Gastrocnemius medialis (tissue), 4 donors: ENCODE results near the gene TEX2.

Experiments used
- POLR2A ChIP-seq, 2 donors: fragments of 450-650 bp; IDR thresholded peaks; one replicate each; pipeline ENCODE4 v1.6.1; 2017; ENCODE audit warnings: antibody characterized with exemption in 2 of 2, mild to moderate bottlenecking in 2 of 2, moderate library complexity in 2 of 2
- TF ChIP-seq, protein P1 (sequence below), 5 experiments: fragments of 450-650 bp in 3 of 5; fragments of 200-600 bp in 2 of 5; sonication (generic) in 2 of 5; IDR thresholded peaks in 4 of 5; conservative IDR thresholded peaks in 1 of 5; 1 replicate in 4 of 5; 2 replicates in 1 of 5; pipeline ENCODE4 v1.5.1; 2016 to 2019; ENCODE audit warnings: antibody characterized with exemption in 5 of 5, mild to moderate bottlenecking in 3 of 5, moderate library complexity in 3 of 5

DNA sequence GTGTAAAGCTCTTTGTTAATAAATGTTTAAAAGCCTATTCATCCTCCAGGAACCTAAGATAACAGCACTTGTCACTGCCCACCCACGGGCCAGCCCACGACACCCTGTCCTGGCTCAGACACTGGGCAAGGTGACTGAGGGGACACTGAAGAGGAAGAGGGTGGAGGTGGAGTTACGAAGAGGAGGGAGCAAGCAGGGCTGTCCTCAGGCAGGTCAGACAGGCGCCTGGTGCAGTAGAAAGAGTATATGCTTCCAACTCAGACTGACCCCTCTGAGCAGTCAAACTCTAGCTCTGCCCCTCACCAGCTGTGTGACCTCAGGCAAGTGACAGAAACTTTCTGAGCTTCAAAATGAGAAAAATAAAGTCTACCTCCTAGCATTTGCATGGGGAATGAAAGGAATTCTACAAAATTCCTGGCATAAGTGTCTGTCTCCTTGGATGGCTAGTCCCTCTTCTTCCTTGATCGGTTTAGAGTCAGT is 22.8 kb downstream of the TEX2 start:
- TF ChIP-seq, protein P1, sequence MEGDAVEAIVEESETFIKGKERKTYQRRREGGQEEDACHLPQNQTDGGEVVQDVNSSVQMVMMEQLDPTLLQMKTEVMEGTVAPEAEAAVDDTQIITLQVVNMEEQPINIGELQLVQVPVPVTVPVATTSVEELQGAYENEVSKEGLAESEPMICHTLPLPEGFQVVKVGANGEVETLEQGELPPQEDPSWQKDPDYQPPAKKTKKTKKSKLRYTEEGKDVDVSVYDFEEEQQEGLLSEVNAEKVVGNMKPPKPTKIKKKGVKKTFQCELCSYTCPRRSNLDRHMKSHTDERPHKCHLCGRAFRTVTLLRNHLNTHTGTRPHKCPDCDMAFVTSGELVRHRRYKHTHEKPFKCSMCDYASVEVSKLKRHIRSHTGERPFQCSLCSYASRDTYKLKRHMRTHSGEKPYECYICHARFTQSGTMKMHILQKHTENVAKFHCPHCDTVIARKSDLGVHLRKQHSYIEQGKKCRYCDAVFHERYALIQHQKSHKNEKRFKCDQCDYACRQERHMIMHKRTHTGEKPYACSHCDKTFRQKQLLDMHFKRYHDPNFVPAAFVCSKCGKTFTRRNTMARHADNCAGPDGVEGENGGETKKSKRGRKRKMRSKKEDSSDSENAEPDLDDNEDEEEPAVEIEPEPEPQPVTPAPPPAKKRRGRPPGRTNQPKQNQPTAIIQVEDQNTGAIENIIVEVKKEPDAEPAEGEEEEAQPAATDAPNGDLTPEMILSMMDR (IDR thresholded peaks at IDR 0.05 in 4 of 5, conservative IDR thresholded peaks at IDR 0.05 in 1 of 5) = no peak
- no peak for TF ChIP-seq POLR2A (IDR thresholded peaks at IDR 0.05)
